Neural progenitor cell (in vitro differentiated cells): ENCODE results near the gene RIOK1. TPM values are rescaled to one million over a fixed set of nuclear protein-coding genes. Genes with fewer than 3 reads are reported as not detected.

ENCODE experiments used
- DNase-seq: peaks from one replicate; pipeline ENCODE4 v3.0.0-alpha.2; 2016; ENCODE audit warnings: low spot score
- H2AFZ ChIP-seq: fragments of 200-600 bp; sonication (generic); replicated peaks from 2 replicates; pipeline ENCODE4 v1.6.1; 2016; ENCODE audit warnings: antibody characterized with exemption
- H3F3A ChIP-seq: fragments of 200-600 bp; sonication (generic); 2 replicates; pipeline ENCODE4 v1.6.1; 2016; ENCODE audit warnings: antibody characterized with exemption, low read depth
- H3K27ac ChIP-seq: fragments of 200-600 bp; sonication (generic); 2 replicates; pipeline ENCODE4 v1.5.1; 2016; ENCODE audit warnings: mild to moderate bottlenecking
- H3K27me3 ChIP-seq: fragments of 200-600 bp; sonication (generic); 2 replicates; pipeline ENCODE4 v1.6.1; 2016; ENCODE audit warnings: mild to moderate bottlenecking, moderate library complexity
- H3K36me3 ChIP-seq: fragments of 200-600 bp; sonication (generic); 2 replicates; pipeline ENCODE4 v1.5.1; 2016
- H3K4me1 ChIP-seq: fragments of 200-600 bp; sonication (generic); 2 replicates; pipeline ENCODE4 v1.6.1; 2016; ENCODE audit warnings: mixed run types
- H3K4me2 ChIP-seq: fragments of 200-600 bp; sonication (generic); 2 replicates; pipeline ENCODE4 v1.6.1; 2016
- H3K4me3 ChIP-seq: fragments of 200-600 bp; sonication (generic); 2 replicates; pipeline ENCODE4 v1.5.1; 2016
- H3K79me2 ChIP-seq: fragments of 200-600 bp; sonication (generic); 2 replicates; pipeline ENCODE4 v1.6.1; 2016; ENCODE audit warnings: low read depth
- H3K9ac ChIP-seq: fragments of 200-600 bp; sonication (generic); 2 replicates; pipeline ENCODE4 v1.6.1; 2016
- H3K9me3 ChIP-seq: fragments of 200-600 bp; sonication (generic); 2 replicates; pipeline ENCODE4 v1.5.1; 2016; ENCODE audit warnings: low read depth
- H4K20me1 ChIP-seq: fragments of 200-600 bp; sonication (generic); 2 replicates; pipeline ENCODE4 v1.6.1; 2016; ENCODE audit warnings: low read depth
- H3K27ac Mint-ChIP-seq: 3 replicates; pipeline ENCODE4 v1.8.0; 2021; ENCODE audit warnings: mixed read lengths
- H3K27me3 Mint-ChIP-seq: 2 replicates; pipeline ENCODE4 v1.8.0; 2022; ENCODE audit warnings: low read depth, mild to moderate bottlenecking, inconsistent platforms, moderate library complexity, mixed read lengths; ENCODE audit not compliant: insufficient read depth
- H3K36me3 Mint-ChIP-seq: 3 replicates; pipeline ENCODE4 v1.8.0; 2021; ENCODE audit warnings: mixed read lengths
- H3K4me1 Mint-ChIP-seq: 3 replicates; pipeline ENCODE4 v1.8.0; 2021; ENCODE audit warnings: mixed read lengths
- H3K4me3 Mint-ChIP-seq: 3 replicates; pipeline ENCODE4 v1.8.0; 2021; ENCODE audit warnings: mild to moderate bottlenecking, moderate library complexity, mixed read lengths
- H3K9me3 Mint-ChIP-seq: 3 replicates; pipeline ENCODE4 v1.8.0; 2020; ENCODE audit warnings: mixed read lengths
- EZH2 ChIP-seq: fragments of 200-600 bp; sonication (generic); IDR thresholded peaks from 2 replicates; pipeline ENCODE4 v1.6.1; 2017; ENCODE audit warnings: antibody characterized with exemption, mild to moderate bottlenecking, moderate library complexity
- EZH2phosphoT487 ChIP-seq: fragments of 200-600 bp; sonication (generic); IDR thresholded peaks from 2 replicates; pipeline ENCODE4 v1.6.1; 2017; ENCODE audit warnings: antibody characterized with exemption
- total RNA-seq: library from RNA; depleted of rRNA; stranded (reverse); fragments of >200 nt; gene quantifications from 2 replicates; pipeline ENCODE4 v1.2.3, GENCODE V29; 2015; ENCODE audit warnings: low replicate concordance
- TF ChIP-seq, protein P1 (sequence below): fragments of 200-600 bp; sonication (generic); IDR thresholded peaks from 2 replicates; pipeline ENCODE4 v1.5.1; 2017; ENCODE audit warnings: antibody characterized with exemption, mild to moderate bottlenecking

The RIOK1 gene
- total RNA-seq, 1 donor from 2014 or later: 21.5 TPM

DNA sequence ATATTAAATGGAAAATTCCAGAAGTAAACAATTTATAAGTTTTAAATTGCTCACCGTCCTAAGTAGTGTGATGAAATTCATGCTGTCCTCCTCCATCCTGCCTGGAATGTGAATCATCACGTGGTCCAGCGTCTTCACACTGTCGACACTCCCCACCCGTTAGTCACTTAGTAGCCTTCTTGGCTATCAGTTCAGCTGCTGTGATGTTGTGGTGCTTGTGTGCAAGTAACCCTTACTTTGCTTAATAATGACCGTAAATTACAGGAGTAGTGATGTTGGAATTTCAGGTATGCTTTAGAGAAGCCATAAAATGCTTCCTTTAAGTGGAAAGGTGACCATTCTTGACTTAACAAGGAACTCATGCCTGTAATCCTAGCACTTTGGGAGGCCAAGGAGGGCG lies 25.2 kb downstream of the RIOK1 start:
- Histone ChIP-seq H3K79me2 (no peaks in the 10 kb centered on the region), H3K9ac (no peak overlapping the region), H3K4me1 (peaks cover 20% of the 10 kb centered on the region), H3K27me3 (no peaks in the 10 kb centered on the region), H3F3A (peaks cover 22% of the 10 kb centered on the region), H3K27ac (no peak overlapping the region), H3K9me3 (no peaks in the 10 kb centered on the region), H4K20me1 (no peaks in the 10 kb centered on the region), H3K36me3 (peaks cover 9% of the 10 kb centered on the region), H3K4me2 (no peak overlapping the region), H3K4me3 (no peak overlapping the region), H2AFZ (no peak overlapping the region)
- H3K4me1 Mint-ChIP-seq: peaks cover 7% of the 10 kb centered on the region
- no peak for TF ChIP-seq EZH2
- no peak for TF ChIP-seq EZH2phosphoT487
- TF ChIP-seq, protein P1, sequence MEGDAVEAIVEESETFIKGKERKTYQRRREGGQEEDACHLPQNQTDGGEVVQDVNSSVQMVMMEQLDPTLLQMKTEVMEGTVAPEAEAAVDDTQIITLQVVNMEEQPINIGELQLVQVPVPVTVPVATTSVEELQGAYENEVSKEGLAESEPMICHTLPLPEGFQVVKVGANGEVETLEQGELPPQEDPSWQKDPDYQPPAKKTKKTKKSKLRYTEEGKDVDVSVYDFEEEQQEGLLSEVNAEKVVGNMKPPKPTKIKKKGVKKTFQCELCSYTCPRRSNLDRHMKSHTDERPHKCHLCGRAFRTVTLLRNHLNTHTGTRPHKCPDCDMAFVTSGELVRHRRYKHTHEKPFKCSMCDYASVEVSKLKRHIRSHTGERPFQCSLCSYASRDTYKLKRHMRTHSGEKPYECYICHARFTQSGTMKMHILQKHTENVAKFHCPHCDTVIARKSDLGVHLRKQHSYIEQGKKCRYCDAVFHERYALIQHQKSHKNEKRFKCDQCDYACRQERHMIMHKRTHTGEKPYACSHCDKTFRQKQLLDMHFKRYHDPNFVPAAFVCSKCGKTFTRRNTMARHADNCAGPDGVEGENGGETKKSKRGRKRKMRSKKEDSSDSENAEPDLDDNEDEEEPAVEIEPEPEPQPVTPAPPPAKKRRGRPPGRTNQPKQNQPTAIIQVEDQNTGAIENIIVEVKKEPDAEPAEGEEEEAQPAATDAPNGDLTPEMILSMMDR: no peak
- H3K4me3 Mint-ChIP-seq: no peak overlapping the region
- H3K36me3 Mint-ChIP-seq: peaks cover 35% of the 10 kb centered on the region
- H3K9me3 Mint-ChIP-seq: no peaks in the 10 kb centered on the region
- no peak for DNase-seq
- H3K27ac Mint-ChIP-seq: no peak overlapping the region
- peaks cover 2% of the 10 kb centered on the region for H3K27me3 Mint-ChIP-seq

DNA sequence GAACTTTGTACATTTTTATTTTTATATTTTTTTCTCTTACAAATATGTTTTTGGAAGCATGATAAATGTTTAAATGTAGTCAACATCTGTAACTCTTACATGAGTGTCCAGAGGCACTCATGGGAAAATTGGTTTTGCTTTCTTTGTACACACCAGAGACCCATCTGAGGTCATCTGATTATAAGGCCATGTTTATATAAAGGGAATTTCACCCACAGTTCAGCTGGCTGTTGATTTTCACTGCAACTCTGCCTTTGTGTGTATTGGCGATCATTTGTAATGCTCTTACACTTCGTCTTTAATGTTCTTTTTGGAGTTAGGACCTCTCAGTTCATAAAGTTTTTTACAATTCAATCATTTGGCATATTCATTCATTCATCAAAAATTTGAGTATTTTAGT lies 28.1 kb downstream of the RIOK1 start:
- Mint-ChIP-seq H3K27me3 (peaks cover 2% of the 10 kb centered on the region), H3K9me3 (no peaks in the 10 kb centered on the region), H3K4me1 (peaks cover 6% of the 10 kb centered on the region), H3K27ac (no peak overlapping the region), H3K4me3 (no peak overlapping the region), H3K36me3 (peaks cover 24% of the 10 kb centered on the region)
- Histone ChIP-seq H3K9me3 (no peaks in the 10 kb centered on the region), H4K20me1 (no peaks in the 10 kb centered on the region), H3K4me2 (no peak overlapping the region), H3K79me2 (no peaks in the 10 kb centered on the region), H3K27ac (no peak overlapping the region), H3K4me3 (no peak overlapping the region), H3K9ac (no peak overlapping the region), H3K27me3 (no peaks in the 10 kb centered on the region), H3K36me3 (peaks cover 4% of the 10 kb centered on the region), H3K4me1 (peaks cover 18% of the 10 kb centered on the region), H3F3A (peaks cover 10% of the 10 kb centered on the region), H2AFZ (no peak overlapping the region)
- TF ChIP-seq EZH2phosphoT487 (no peak), EZH2 (no peak)
- TF ChIP-seq, protein P1: no peak
- no peak for DNase-seq

DNA sequence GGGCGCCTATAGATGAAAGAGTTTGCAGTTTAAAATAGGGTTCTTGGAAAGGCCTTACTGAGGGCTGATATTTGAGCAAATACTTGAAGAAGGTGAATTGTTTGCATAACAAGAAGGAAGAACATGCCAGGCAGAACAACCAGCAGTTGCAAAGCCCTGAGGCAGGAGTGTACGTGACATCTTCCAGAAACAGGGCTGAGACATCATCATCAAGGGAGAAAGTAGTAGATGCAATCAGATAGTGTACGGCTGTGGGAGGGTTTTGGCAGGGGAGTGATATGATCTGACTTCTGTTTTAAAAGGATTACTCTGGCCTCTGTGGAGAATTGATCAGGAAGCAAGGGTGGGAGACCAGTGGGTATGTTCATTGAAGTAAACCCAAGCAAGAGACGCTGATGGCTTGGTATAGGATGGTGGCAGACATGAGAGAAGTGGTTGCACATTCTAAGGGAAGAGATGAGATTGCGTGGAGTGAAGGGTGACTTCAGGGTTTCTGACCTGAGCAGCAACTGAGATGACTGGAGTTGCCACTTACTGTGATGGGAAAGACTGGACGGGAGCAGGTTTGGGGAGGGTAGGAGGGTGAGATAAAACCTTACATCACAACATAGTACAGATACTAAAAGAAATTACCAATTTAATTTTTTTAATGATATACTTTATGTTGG lies 28.8 kb downstream of the RIOK1 start:
- Histone ChIP-seq H2AFZ (no peak overlapping the region), H4K20me1 (no peaks in the 10 kb centered on the region), H3F3A (peaks cover 6% of the 10 kb centered on the region), H3K4me3 (no peak overlapping the region), H3K36me3 (peaks cover 4% of the 10 kb centered on the region), H3K4me2 (no peak overlapping the region), H3K79me2 (no peaks in the 10 kb centered on the region), H3K9me3 (no peaks in the 10 kb centered on the region), H3K27me3 (no peaks in the 10 kb centered on the region), H3K9ac (no peak overlapping the region), H3K4me1 (peaks cover 13% of the 10 kb centered on the region), H3K27ac (no peak overlapping the region)
- no peaks in the 10 kb centered on the region for H3K9me3 Mint-ChIP-seq
- H3K4me1 Mint-ChIP-seq: peaks cover under 1% of the 10 kb centered on the region
- no peak overlapping the region for H3K4me3 Mint-ChIP-seq
- H3K27ac Mint-ChIP-seq: no peak overlapping the region
- TF ChIP-seq, protein P1: no peak
- TF ChIP-seq EZH2 (no peak), EZH2phosphoT487 (no peak)
- H3K27me3 Mint-ChIP-seq: peaks cover 2% of the 10 kb centered on the region
- DNase-seq: no peak
- peaks cover 24% of the 10 kb centered on the region for H3K36me3 Mint-ChIP-seq
